ENCODE measurements around the gene CA10.

The CA10 gene

DNA sequence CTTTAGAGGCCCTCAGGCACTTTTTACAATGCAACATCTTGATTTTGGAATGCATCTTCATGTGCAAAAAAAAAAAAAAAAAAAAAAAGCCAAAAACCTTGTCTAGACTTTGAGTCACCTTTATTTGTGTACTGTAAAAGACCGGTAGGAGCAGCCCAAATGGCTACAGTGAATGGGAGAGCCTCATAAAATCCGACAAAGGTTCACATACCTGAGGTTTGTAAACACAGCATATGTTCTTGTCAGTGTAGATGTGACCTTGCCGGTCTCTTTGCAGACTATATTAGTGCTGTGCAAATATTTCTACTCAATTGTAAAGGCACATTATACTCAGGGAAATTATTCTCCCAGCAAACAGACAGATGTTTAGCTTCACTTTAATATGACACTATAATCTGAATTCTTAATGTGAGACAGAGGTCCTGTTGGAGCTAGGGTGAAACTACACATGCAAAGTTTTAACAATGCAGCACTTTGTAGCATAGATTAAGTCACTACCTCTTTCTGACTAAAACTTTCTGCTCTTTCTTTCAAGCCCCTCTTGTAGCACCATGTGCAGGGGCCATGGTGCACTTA is 211.3 kb downstream of the CA10 start:
- no peaks in the 10 kb centered on the region for H3K9me3 ChIP-seq (ENCODE audit: severe bottlenecking)
- H3K27ac ChIP-seq, result no peak overlapping the region
- TF ChIP-seq, protein P1, sequence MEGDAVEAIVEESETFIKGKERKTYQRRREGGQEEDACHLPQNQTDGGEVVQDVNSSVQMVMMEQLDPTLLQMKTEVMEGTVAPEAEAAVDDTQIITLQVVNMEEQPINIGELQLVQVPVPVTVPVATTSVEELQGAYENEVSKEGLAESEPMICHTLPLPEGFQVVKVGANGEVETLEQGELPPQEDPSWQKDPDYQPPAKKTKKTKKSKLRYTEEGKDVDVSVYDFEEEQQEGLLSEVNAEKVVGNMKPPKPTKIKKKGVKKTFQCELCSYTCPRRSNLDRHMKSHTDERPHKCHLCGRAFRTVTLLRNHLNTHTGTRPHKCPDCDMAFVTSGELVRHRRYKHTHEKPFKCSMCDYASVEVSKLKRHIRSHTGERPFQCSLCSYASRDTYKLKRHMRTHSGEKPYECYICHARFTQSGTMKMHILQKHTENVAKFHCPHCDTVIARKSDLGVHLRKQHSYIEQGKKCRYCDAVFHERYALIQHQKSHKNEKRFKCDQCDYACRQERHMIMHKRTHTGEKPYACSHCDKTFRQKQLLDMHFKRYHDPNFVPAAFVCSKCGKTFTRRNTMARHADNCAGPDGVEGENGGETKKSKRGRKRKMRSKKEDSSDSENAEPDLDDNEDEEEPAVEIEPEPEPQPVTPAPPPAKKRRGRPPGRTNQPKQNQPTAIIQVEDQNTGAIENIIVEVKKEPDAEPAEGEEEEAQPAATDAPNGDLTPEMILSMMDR (IDR thresholded peaks at IDR 0.05; ENCODE audit: low read depth, low read length), result no peak
- H3K36me3 ChIP-seq, result no peaks in the 10 kb centered on the region
- H3K27me3 ChIP-seq (ENCODE audit: insufficient read depth, low read depth, severe bottlenecking), result no peaks in the 10 kb centered on the region
- H3K4me3 ChIP-seq (ENCODE audit: low read depth, low read length), result no peak overlapping the region
- no peak for DNase-seq

- Histone ChIP-seq H3K27me3 (ENCODE audit: insufficient read depth, low read depth, severe bottlenecking) (no peaks in the 10 kb centered on the region), H3K4me3 (ENCODE audit: low read depth, low read length) (no peak overlapping the region), H3K27ac (no peak overlapping the region), H3K36me3 (no peaks in the 10 kb centered on the region), H3K9me3 (ENCODE audit: severe bottlenecking) (no peaks in the 10 kb centered on the region)
- no peak for DNase-seq
- TF ChIP-seq, protein P1 (IDR thresholded peaks at IDR 0.05; ENCODE audit: low read depth, low read length), result no peak
Observed at GRCh38 chr17:51946311-51946710, 212.2 kb downstream of the CA10 start.

DNA sequence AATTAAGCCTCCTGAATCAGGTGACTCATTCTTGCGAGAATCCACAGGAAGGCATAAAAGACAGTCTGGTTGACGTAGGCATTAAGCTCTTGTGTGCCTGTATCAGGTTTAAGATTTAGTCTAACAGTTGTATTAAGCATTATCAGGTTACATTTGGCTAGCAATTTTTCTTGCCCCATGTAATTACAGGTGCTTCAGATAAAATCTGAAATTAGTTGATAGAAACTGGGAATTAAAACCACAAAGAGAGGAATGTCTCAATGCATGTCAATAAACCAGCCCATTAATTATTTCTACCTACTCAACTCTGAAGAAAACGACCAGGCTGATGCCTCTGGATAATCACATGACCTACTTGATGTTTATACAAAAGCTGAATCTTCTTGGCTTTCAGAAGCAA is 217.2 kb downstream of the CA10 start:
- no peaks in the 10 kb centered on the region for H3K36me3 ChIP-seq
- H3K27ac ChIP-seq, result no peak overlapping the region
- H3K27me3 ChIP-seq (ENCODE audit: insufficient read depth, low read depth, severe bottlenecking), result no peaks in the 10 kb centered on the region
- DNase-seq, result no peak
- TF ChIP-seq, protein P1 (IDR thresholded peaks at IDR 0.05; ENCODE audit: low read depth, low read length), result no peak
- H3K9me3 ChIP-seq (ENCODE audit: severe bottlenecking), result no peaks in the 10 kb centered on the region
- no peak overlapping the region for H3K4me3 ChIP-seq (ENCODE audit: low read depth, low read length)

GRCh38 chr17:51937264-51937663 is 221.2 kb downstream of the CA10 start:
- Histone ChIP-seq H3K27ac (no peak overlapping the region), H3K4me3 (ENCODE audit: low read depth, low read length) (no peak overlapping the region), H3K36me3 (no peaks in the 10 kb centered on the region), H3K9me3 (ENCODE audit: severe bottlenecking) (peaks cover 12% of the 10 kb centered on the region), H3K27me3 (ENCODE audit: insufficient read depth, low read depth, severe bottlenecking) (no peaks in the 10 kb centered on the region)
- no peak for DNase-seq
- TF ChIP-seq, protein P1 (IDR thresholded peaks at IDR 0.05; ENCODE audit: low read depth, low read length), result no peak

DNA sequence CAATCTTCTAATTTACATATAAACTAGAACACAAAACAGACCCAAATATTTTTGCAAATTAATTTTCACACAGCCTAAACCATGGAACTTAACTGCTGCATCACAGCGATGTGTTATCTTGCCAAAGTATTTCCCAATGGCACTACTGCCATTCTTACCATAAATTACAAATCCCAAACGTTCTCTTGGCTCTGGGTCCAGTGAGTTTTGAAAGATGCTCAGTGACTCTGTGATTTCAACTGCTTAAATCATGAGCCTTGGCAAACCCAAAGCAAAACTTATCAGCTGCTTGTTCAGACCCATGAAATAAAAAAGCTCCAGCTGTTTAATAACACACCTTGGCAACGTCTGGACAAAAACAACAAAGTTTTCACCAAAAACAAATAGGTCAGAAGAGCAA is 223.0 kb downstream of the CA10 start:
- no peaks in the 10 kb centered on the region for H3K36me3 ChIP-seq
- H3K4me3 ChIP-seq (ENCODE audit: low read depth, low read length), result no peak overlapping the region
- H3K9me3 ChIP-seq (ENCODE audit: severe bottlenecking), result peaks cover 12% of the 10 kb centered on the region
- DNase-seq, result no peak
- TF ChIP-seq, protein P1 (IDR thresholded peaks at IDR 0.05; ENCODE audit: low read depth, low read length), result no peak
- no peak overlapping the region for H3K27ac ChIP-seq
- no peaks in the 10 kb centered on the region for H3K27me3 ChIP-seq (ENCODE audit: insufficient read depth, low read depth, severe bottlenecking)

DNA sequence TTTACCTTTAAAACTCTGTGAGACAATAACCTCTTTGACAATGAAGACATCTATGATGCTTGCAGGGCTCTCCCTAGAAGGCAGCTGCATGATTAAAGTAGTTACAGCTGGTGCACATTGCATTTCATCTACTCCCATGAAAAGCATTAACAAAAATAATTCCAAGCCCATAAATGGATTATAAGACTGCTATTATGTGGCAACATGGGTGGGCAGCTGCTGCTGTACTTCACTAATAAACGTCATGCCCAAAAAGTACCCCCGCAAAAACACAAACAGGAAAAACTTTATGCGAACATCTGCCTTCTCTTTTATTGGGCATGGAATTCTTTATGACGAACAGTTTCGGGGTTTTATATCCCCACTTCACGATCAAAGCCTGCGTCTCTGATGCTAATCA is 224.9 kb downstream of the CA10 start:
- TF ChIP-seq, protein P1 (IDR thresholded peaks at IDR 0.05; ENCODE audit: low read depth, low read length), result no peak
- no peak overlapping the region for H3K4me3 ChIP-seq (ENCODE audit: low read depth, low read length)
- no peak overlapping the region for H3K27ac ChIP-seq
- peaks cover 12% of the 10 kb centered on the region for H3K9me3 ChIP-seq (ENCODE audit: severe bottlenecking)
- H3K27me3 ChIP-seq (ENCODE audit: insufficient read depth, low read depth, severe bottlenecking), result no peaks in the 10 kb centered on the region
- no peak for DNase-seq
- H3K36me3 ChIP-seq, result no peaks in the 10 kb centered on the region

Data from WERI-Rb-1 (cell line).